Parathyroid adenoma (tissue), 2 donors: ENCODE results near the gene ZRANB3.
"Not testable (repeated sequence)": the region's sequence is repeated elsewhere in the genome, so short reads cannot be mapped to it uniquely, and the experiment has no call there.

Source experiments
- H2AFZ ChIP-seq: fragments of 300-600 bp; sonication (generic); one replicate; pipeline ENCODE4 v1.7.0; 2017; ENCODE audit warnings: antibody characterized with exemption, mild to moderate bottlenecking
- H3K27ac ChIP-seq: fragments of 300-600 bp; sonication (generic); one replicate; pipeline ENCODE4 v1.7.0; 2017
- H3K27me3 ChIP-seq: fragments of 300-600 bp; sonication (generic); one replicate; pipeline ENCODE4 v1.7.0; 2017; ENCODE audit warnings: low read length; ENCODE audit not compliant: control insufficient read depth, insufficient read depth
- H3K36me3 ChIP-seq: fragments of 300-600 bp; sonication (generic); one replicate; pipeline ENCODE4 v1.7.0; 2017; ENCODE audit warnings: low read length; ENCODE audit not compliant: control insufficient read depth, insufficient read depth
- H3K4me1 ChIP-seq: fragments of 300-600 bp; sonication (generic); one replicate; pipeline ENCODE4 v1.7.0; 2017; ENCODE audit warnings: control low read depth
- H3K4me2 ChIP-seq: fragments of 300-600 bp; sonication (generic); one replicate; pipeline ENCODE4 v1.7.0; 2017; ENCODE audit warnings: low read length
- H3K4me3 ChIP-seq: fragments of 300-600 bp; sonication (generic); one replicate; pipeline ENCODE4 v1.7.0; 2017; ENCODE audit warnings: low read depth, low read length
- H3K79me2 ChIP-seq: fragments of 300-600 bp; sonication (generic); one replicate; pipeline ENCODE4 v1.7.0; 2017; ENCODE audit warnings: control low read depth
- H3K9ac ChIP-seq: fragments of 300-600 bp; sonication (generic); one replicate; pipeline ENCODE4 v1.7.0; 2017; ENCODE audit warnings: mild to moderate bottlenecking
- H3K9me3 ChIP-seq: fragments of 300-600 bp; sonication (generic); one replicate; pipeline ENCODE4 v1.7.0; 2017; ENCODE audit warnings: low read length; ENCODE audit not compliant: control insufficient read depth
- TF ChIP-seq, protein P1 (sequence below): fragments of 300-600 bp; sonication (generic); IDR thresholded peaks from one replicate; pipeline ENCODE4 v1.7.0; 2017; ENCODE audit warnings: antibody characterized with exemption, mild to moderate bottlenecking
- donor health status: primary hyperparathyroidism.

The ZRANB3 gene

DNA sequence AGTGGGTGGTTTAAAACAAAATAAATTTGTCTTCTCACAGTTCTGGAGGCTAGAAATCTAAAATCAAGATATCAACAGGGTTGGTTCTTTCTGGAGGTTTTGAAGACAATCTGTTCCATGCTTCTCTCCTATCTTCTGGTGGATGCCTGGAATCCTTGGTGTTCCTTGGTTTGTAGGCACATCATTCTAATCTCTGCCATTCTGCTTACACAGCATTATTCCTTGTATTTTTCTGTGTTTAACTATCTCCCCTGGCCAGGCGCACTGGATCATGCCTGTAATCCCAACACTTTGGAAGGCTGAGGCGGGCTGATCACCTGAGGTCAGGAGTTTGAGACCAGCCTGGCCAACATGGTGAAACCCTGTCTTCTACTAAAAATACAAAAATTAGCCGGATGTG is 108.1 kb downstream of the ZRANB3 start:
- TF ChIP-seq, protein P1, sequence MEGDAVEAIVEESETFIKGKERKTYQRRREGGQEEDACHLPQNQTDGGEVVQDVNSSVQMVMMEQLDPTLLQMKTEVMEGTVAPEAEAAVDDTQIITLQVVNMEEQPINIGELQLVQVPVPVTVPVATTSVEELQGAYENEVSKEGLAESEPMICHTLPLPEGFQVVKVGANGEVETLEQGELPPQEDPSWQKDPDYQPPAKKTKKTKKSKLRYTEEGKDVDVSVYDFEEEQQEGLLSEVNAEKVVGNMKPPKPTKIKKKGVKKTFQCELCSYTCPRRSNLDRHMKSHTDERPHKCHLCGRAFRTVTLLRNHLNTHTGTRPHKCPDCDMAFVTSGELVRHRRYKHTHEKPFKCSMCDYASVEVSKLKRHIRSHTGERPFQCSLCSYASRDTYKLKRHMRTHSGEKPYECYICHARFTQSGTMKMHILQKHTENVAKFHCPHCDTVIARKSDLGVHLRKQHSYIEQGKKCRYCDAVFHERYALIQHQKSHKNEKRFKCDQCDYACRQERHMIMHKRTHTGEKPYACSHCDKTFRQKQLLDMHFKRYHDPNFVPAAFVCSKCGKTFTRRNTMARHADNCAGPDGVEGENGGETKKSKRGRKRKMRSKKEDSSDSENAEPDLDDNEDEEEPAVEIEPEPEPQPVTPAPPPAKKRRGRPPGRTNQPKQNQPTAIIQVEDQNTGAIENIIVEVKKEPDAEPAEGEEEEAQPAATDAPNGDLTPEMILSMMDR = no peak
- Histone ChIP-seq H3K36me3 (no peaks in the 10 kb centered on the region), H3K79me2 (peaks cover 7% of the 10 kb centered on the region), H3K27ac (no peak overlapping the region), H3K9me3 (no peaks in the 10 kb centered on the region), H2AFZ (no peak overlapping the region), H3K4me3 (no peak overlapping the region), H3K4me1 (no peaks in the 10 kb centered on the region), H3K27me3 (no peaks in the 10 kb centered on the region), H3K9ac (no peak overlapping the region), H3K4me2 (no peak overlapping the region)

DNA sequence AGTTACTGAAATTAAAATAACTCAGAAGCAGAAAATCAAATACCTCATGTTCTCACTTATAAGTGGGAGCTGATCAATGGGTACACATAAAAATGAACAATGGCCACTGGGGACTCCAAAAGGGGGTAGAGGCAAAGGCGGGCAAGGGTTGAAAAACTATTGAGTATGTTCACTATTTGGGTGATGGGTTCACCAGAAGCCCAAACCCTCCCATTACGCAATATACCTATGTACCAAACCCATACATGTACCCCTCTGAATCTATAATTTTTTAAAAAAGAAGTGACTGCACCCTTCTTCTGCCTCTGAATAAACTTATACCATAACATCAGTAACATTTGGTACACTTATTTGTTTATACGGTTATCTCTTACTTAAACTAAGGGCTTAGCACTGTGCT is 119.4 kb downstream of the ZRANB3 start:
- Histone ChIP-seq H3K9ac (no peak overlapping the region), H3K4me3 (no peak overlapping the region), H3K36me3 (no peaks in the 10 kb centered on the region), H3K9me3 (no peaks in the 10 kb centered on the region), H2AFZ (no peak overlapping the region), H3K27ac (no peak overlapping the region), H3K4me2 (no peak overlapping the region), H3K27me3 (no peaks in the 10 kb centered on the region), H3K79me2 (no peaks in the 10 kb centered on the region), H3K4me1 (no peaks in the 10 kb centered on the region)
- TF ChIP-seq, protein P1 = no peak

DNA sequence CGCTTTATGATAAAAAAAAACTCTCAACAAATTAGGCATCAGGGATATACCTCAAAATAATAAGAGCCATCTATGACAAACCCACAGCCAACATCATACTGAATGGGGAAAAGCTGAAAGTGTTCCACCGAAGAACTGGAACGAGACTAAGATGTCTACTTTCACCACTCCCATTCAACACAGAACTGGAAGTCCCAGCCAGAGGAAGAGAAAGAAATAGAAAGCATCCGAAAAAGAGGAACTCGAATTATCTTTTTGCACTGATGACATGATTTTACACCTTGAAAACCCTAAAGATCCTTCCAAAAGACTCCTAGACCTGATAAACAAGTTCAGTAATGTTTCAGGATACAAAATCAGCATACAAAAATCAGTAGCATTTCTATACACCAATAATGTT is 121.6 kb downstream of the ZRANB3 start:
- Histone ChIP-seq H3K4me1 (no peaks in the 10 kb centered on the region), H3K36me3 (no peaks in the 10 kb centered on the region), H3K9me3 (no peaks in the 10 kb centered on the region), H3K79me2 (peaks cover 3% of the 10 kb centered on the region), H3K9ac (no peak overlapping the region), H3K27ac (no peak overlapping the region), H2AFZ (no peak overlapping the region), H3K4me2 (no peak overlapping the region), H3K27me3 (no peaks in the 10 kb centered on the region), H3K4me3 (no peak overlapping the region)
- TF ChIP-seq, protein P1 = no peak

DNA sequence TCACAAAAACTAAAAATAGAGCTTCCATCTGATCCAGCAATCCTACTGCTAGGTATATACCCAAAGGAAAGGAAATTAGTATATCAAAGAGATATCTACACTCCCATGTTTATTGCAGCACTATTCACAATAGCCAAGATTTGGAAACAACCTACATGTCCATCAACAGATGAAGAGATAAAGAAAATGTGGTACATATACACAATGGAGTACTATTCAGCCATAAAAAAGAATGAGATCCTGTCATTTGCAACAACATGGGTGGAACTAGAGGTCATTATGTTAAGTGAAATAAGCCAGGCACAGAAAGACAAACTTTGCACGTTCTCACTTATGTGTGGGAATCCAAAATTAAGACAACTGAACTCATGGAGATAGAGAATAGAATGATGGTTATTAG is 134.8 kb downstream of the ZRANB3 start:
- not testable (repeated sequence) for H3K4me1 ChIP-seq, H3K9me3 ChIP-seq, H3K36me3 ChIP-seq, H2AFZ ChIP-seq, H3K9ac ChIP-seq, H3K4me2 ChIP-seq, H3K4me3 ChIP-seq, H3K79me2 ChIP-seq, H3K27me3 ChIP-seq, H3K27ac ChIP-seq

DNA sequence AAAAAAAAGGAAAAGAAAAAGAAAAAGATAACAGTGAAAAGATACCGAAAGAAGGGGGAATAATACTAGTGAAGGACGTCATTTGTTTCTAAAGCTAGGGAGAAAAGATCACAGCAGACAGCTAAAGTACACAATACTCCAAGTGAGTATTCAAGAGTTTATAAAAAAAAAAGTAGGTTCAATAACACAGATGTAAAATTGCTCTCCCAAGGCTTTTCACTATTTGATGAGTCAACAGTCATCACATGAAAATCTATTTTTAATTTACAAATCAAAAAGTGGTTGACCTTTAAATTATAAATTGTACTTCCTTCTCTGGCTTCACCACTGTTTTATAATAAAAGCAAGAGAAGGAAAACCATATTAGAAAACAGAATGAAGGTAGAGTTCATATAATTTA is 144.0 kb downstream of the ZRANB3 start:
- Histone ChIP-seq H3K79me2 (no peaks in the 10 kb centered on the region), H3K4me3 (no peak overlapping the region), H3K9me3 (no peaks in the 10 kb centered on the region), H2AFZ (no peak overlapping the region), H3K9ac (no peak overlapping the region), H3K36me3 (no peaks in the 10 kb centered on the region), H3K27me3 (no peaks in the 10 kb centered on the region), H3K4me1 (no peaks in the 10 kb centered on the region), H3K27ac (no peak overlapping the region), H3K4me2 (no peak overlapping the region)
- TF ChIP-seq, protein P1 = no peak
